GM12878 (cell line): ENCODE results near the gene TUBGCP3.
"Not testable (repeated sequence)": the region's sequence is repeated elsewhere in the genome, so short reads cannot be mapped to it uniquely, and the experiment has no call there.

Experiments used
- EP300 ChIP-seq, 2 experiments: fragments of 150-350 bp in 1 of 2; IDR thresholded peaks; 2 replicates each; pipeline ENCODE4 v1.6.1; 2011 to 2012; ENCODE audit warnings: low read depth in 2 of 2, low read length in 2 of 2, borderline replicate concordance in 1 of 2, improper control_type of control experiment in 1 of 2, inconsistent platforms in 1 of 2; ENCODE audit not compliant: control insufficient read depth in 1 of 2
- HDAC6 ChIP-seq: fragments of 200-600 bp; sonication (generic); IDR thresholded peaks from one replicate; pipeline ENCODE4 v1.8.0; 2017; ENCODE audit warnings: antibody characterized with exemption; ENCODE audit not compliant: unreplicated experiment
- MYC ChIP-seq: IDR thresholded peaks from 2 replicates; pipeline ENCODE4 v1.6.1; 2011; ENCODE audit warnings: mild to moderate bottlenecking, low read length, moderate library complexity, inconsistent platforms; ENCODE audit not compliant: insufficient read depth, insufficient replicate concordance, insufficient read length, severe bottlenecking
- TF ChIP-seq, protein P1 (sequence below): fragments of 450-650 bp; formaldehyde crosslinking; IDR thresholded peaks from 2 replicates; pipeline ENCODE4 v1.4.0; 2020; ENCODE audit warnings: mild to moderate bottlenecking, moderate library complexity
- TF ChIP-seq, protein P2 (sequence below), 3 experiments: IDR thresholded peaks in 2 of 3; conservative IDR thresholded peaks in 1 of 3; 2 replicates each; pipeline ENCODE4 v1.5.1; 2011; ENCODE audit warnings: low read depth in 3 of 3, low read length in 3 of 3, mild to moderate bottlenecking in 3 of 3, control low read depth in 2 of 3, moderate library complexity in 2 of 3, inconsistent platforms in 1 of 3, mixed read lengths in 1 of 3; ENCODE audit not compliant: control insufficient read depth in 2 of 3, insufficient read depth in 1 of 3; ENCODE audit errors: extremely low read depth in 1 of 3
- TF ChIP-seq, protein P3 (sequence below): IDR thresholded peaks from 2 replicates; pipeline ENCODE4 v1.6.1; 2011; ENCODE audit warnings: borderline replicate concordance, low read depth, mild to moderate bottlenecking, moderate library complexity, mixed read lengths, low read length; ENCODE audit not compliant: insufficient read depth; ENCODE audit errors: extremely low read length

DNA sequence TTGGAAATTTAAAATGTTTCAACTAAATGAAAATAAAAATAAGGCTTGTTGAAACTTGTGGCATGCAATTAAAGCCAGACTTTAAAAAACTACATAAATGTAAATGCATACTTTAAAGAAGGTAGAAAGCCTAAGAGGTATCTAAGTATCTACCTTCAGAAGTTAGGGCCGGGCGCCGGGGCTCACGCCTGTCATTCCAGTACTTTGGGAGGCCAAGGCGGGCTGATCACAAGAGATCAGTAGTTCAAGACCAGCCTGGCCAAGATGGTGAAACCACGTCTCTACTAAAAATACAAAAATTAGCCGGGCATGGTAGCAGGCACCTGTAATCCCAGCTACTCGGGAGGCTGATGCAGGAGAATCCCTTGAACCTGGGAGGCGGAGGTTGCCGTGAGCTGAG lies 42.3 kb upstream of the TUBGCP3 start:
- TF ChIP-seq MYC; HDAC6; EP300 (IDR thresholded peaks at IDR 0.05; ENCODE audit: borderline replicate concordance in 1 of 2, control insufficient read depth in 1 of 2, low read depth in 2 of 2, low read length in 2 of 2): not testable (repeated sequence)
- TF ChIP-seq, protein P1, sequence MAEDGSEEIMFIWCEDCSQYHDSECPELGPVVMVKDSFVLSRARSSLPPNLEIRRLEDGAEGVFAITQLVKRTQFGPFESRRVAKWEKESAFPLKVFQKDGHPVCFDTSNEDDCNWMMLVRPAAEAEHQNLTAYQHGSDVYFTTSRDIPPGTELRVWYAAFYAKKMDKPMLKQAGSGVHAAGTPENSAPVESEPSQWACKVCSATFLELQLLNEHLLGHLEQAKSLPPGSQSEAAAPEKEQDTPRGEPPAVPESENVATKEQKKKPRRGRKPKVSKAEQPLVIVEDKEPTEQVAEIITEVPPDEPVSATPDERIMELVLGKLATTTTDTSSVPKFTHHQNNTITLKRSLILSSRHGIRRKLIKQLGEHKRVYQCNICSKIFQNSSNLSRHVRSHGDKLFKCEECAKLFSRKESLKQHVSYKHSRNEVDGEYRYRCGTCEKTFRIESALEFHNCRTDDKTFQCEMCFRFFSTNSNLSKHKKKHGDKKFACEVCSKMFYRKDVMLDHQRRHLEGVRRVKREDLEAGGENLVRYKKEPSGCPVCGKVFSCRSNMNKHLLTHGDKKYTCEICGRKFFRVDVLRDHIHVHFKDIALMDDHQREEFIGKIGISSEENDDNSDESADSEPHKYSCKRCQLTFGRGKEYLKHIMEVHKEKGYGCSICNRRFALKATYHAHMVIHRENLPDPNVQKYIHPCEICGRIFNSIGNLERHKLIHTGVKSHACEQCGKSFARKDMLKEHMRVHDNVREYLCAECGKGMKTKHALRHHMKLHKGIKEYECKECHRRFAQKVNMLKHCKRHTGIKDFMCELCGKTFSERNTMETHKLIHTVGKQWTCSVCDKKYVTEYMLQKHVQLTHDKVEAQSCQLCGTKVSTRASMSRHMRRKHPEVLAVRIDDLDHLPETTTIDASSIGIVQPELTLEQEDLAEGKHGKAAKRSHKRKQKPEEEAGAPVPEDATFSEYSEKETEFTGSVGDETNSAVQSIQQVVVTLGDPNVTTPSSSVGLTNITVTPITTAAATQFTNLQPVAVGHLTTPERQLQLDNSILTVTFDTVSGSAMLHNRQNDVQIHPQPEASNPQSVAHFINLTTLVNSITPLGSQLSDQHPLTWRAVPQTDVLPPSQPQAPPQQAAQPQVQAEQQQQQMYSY: not testable (repeated sequence)
- TF ChIP-seq, protein P2, sequence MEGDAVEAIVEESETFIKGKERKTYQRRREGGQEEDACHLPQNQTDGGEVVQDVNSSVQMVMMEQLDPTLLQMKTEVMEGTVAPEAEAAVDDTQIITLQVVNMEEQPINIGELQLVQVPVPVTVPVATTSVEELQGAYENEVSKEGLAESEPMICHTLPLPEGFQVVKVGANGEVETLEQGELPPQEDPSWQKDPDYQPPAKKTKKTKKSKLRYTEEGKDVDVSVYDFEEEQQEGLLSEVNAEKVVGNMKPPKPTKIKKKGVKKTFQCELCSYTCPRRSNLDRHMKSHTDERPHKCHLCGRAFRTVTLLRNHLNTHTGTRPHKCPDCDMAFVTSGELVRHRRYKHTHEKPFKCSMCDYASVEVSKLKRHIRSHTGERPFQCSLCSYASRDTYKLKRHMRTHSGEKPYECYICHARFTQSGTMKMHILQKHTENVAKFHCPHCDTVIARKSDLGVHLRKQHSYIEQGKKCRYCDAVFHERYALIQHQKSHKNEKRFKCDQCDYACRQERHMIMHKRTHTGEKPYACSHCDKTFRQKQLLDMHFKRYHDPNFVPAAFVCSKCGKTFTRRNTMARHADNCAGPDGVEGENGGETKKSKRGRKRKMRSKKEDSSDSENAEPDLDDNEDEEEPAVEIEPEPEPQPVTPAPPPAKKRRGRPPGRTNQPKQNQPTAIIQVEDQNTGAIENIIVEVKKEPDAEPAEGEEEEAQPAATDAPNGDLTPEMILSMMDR (IDR thresholded peaks at IDR 0.05 in 2 of 3, conservative IDR thresholded peaks at IDR 0.05 in 1 of 3; ENCODE audit: control insufficient read depth in 2 of 3, extremely low read depth in 1 of 3, insufficient read depth in 1 of 3, low read depth in 3 of 3, low read length in 3 of 3): not testable (repeated sequence)
- TF ChIP-seq, protein P3, sequence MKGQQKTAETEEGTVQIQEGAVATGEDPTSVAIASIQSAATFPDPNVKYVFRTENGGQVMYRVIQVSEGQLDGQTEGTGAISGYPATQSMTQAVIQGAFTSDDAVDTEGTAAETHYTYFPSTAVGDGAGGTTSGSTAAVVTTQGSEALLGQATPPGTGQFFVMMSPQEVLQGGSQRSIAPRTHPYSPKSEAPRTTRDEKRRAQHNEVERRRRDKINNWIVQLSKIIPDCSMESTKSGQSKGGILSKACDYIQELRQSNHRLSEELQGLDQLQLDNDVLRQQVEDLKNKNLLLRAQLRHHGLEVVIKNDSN: not testable (repeated sequence)
